ENCODE results near the gene ST3GAL2.
"Not testable (repeated sequence)": the region's sequence is repeated elsewhere in the genome, so short reads cannot be mapped to it uniquely, and the experiment has no call there.

The ST3GAL2 gene

GRCh38 chr16:70416748-70417616 is 21.9 kb downstream of the ST3GAL2 start:
- DNase-seq = no peak

DNA sequence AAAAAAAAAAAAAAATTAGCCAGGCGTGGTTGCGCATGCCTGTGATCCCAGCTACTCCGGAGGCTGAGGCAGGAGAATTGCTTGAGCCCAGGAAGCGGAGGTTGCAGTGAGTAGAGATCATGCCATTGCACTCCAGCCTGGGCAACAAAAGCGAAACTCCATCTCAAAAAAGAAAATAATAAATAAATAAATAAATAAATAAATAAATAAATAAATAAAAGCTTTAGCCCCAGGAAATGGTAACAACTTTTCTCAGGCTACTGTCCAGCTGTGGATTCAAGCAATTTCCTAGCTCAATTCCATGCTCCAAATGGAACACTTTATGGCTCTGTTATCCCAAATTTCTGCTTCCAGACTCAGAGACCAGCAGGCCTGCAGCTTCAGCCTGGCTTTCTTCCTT is 25.3 kb downstream of the ST3GAL2 start:
- not testable (repeated sequence) for DNase-seq

DNA sequence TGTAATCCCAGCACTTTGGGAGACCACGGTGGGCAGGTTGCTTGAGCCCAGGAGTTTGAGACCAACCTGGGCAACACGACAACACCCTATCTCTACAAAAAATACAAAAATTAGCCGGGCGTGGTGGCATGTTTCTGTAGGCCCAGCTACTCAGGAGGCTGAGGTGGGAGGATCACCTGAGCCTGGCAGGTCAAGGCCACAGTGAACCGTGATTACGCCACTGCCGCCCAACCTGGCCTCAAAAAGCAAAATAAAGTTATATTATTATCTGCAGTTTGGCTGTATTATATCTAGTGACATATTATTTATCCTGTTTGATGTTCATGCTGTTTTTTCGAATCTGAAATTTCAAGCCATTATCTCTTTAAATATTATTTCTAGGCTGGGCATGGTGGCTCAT is 26.5 kb downstream of the ST3GAL2 start:
- no peak for DNase-seq

GRCh38 chr16:70410734-70411133 is 28.2 kb downstream of the ST3GAL2 start:
- no peak for DNase-seq

DNA sequence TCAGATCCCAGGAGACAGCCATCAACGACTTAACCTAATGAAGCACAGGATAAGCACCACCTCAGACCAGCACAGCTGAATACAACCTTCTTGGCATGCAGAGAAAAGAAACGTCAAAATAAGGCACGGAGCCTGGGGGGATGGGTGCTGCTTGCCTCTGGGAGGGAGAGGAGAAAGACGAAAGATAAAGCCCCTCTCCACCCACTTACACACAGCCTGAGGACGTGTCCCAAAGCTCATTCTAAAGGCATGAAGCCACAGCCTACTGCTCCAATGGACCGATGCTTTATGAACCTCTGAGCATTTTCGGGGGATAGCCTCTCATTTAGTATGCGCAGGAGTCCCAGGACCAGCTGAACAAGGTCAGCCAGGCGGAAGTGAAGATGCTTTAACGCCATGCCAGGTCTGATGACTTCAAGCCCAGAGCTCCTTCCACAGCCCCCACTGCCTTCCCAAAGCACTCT is 31.1 kb downstream of the ST3GAL2 start:
- no peak for DNase-seq

DNA sequence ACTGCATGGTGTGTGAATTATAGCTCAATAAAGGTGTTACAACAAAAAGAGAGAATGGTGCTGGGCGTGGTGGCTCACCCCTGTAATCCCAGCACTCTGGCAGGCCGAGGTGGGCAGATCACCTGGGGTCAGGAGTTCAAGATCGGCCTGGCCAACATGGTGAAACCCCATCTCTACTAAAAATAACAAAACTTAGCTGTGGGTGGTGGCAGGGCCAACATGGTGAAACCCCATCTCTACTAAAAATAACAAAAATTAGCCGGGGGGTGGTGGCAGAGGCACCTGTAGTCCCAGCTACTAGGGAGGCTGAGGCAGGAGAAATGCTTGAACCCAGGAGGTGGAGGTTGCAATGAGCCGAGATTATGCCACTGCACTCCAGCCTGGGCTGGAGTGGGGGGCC is 32.8 kb downstream of the ST3GAL2 start:
- DNase-seq = not testable (repeated sequence)

GRCh38 chr16:70402916-70403659 is 35.8 kb downstream of the ST3GAL2 start:
- DNase-seq = no peak

DNA sequence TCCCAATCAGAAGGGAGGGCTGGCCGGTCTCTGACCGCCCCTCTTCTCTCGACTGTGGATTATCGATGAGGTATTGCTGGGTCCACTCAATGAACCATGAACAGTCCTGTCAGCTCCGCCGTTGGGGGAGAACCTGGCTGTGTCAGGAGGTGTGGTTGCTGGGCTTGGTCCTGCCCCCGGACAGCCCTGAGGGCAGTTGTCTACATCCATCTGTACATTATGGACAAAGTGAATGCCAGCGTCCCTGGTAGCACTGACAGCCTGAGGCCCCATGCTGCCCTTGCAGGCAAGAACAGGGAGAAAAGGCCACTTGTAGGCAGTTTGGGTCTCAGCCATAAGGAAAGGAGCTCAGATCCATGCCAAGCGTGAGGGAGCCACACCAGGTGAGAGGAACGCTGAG is 38.9 kb downstream of the ST3GAL2 start:
- DNase-seq = no peak

GRCh38 chr16:70399381-70399780 is 39.5 kb downstream of the ST3GAL2 start:
- no peak for DNase-seq

GRCh38 chr16:70398177-70398743 is 40.6 kb downstream of the ST3GAL2 start:
- DNase-seq = no peak

GRCh38 chr16:70396246-70396904 is 42.5 kb downstream of the ST3GAL2 start:
- DNase-seq = no peak

DNA sequence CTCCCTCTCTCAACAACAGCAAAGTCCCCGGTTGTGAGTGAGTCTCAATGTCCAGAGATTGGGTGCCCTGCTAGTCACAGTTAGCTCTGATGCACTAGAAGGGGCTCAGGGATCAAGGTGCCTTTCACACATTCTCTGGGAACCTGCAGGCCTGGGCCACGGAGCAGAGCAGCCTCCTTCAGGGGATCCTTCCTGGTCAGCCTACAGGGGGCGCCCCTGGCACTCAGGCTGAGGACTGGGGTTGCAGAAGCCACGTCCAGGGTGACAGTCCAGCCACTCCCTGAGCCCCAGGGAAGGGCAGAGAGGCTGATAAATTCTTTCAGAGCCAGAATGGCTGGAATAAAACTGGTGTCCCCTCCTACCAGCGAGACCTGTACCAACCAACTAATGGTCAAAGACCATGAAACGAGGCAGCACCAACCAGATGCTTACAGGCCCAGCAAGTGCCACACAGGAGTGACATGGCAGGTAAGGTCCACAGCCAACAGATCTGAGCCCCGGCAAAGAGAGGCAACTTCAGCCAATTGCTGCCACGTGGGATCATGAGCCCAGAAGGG is 43.5 kb downstream of the ST3GAL2 start:
- peak; percentile 66 for DNase-seq

DNA sequence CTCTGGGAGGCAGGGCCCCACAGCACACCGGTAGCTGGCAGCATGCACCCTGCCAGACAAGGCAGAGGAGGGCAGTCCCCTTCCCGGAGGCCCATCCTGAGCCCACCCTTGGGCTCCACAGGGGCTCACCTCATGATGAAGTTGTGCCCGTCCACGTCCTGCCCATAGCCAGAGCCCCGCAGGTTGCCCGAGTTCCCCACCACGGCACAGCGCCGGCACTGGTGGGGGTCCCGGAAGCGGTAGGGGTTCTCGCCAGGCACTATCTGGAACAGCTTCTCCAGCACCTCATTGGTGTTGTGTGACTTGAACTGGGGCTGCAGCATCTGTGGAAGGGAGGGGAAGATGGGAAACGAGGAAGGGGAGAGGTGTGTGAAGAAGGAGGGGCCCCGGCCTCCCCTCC is 44.0 kb downstream of the ST3GAL2 start:
- DNase-seq = no peak

GRCh38 chr16:70393662-70394061 is 45.2 kb downstream of the ST3GAL2 start:
- DNase-seq = no peak

- DNase-seq = no peak
These were observed 46.3 kb downstream of the ST3GAL2 start for GRCh38 chr16:70392606-70393005.

DNA sequence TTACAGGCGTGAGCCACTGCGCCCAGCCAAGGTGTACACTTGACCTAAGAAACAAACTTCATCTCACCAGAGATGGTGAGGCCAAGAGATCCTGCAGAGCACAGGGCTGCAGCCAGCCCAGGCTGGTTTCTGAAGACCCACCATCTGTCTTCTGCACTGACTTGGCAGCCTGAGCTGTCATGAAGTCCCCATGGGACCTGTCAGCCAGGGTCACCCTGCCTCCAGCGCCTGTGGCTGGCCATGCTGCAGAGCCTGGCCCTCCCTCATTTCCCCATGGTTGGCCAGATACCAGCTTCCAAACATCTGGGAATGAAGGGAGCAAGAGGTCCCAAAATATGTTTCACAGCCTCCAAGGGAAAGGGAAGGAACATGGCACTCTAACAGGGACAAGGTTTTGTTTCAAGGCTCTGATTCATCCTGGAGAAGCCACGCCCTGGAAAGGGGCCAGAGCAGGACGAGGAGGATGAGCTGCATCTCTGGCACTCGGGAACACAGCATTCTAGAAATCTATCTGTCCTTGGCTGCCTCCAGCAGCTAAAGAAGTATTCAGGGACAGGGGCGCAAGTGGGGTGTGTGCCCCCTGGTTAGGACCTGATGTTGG is 46.9 kb downstream of the ST3GAL2 start:
- DNase-seq = no peak

DNA sequence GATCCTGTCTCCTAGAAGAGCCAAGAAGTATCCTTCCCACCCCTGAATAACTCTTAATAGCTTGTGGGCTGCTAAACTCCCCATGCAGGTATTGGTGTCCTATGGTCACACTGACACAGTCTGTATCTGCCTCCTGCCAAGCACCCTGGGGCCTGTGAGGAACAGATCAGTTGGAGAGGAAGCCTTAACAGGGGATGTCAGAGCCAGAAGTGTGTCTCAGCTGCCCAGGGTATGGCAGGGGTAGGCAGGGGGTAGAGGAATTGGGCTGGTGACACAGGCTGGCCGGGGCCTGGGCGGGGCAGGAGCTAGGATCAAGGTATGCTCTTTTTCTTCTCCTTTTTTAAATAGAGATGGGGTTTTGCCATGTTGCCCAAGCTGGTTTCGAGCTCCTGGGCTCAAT is 47.5 kb downstream of the ST3GAL2 start:
- DNase-seq = no peak

DNA sequence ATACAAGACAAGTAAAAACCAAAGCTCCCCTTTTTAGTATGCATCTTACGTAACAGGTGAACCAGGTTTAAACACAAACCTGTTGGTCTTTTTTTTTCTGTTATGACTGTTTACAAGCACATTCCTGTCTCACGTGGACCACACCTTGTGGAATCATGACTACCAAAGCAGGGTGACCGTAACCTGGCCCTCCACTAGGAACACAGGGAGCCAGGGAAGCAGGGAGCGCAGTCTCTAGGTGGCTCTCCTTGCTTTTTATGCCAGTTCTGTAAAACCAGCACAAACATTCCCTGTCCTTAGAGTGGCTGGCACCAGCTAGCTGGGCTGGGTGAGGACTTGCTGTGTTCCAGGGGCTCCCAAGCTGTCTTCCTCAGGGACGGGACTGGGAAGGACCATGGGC is 48.1 kb downstream of the ST3GAL2 start:
- DNase-seq = no peak

GRCh38 chr16:70388006-70388680 is 50.8 kb downstream of the ST3GAL2 start:
- DNase-seq = no peak

- DNase-seq = not testable (repeated sequence)
These were observed 52.5 kb downstream of the ST3GAL2 start for GRCh38 chr16:70386289-70386986.

GRCh38 chr16:70383421-70383960 is 55.4 kb downstream of the ST3GAL2 start:
- DNase-seq = no peak
